Measurements from ENCODE around the gene PRF1. TPM values are rescaled to one million over a fixed set of nuclear protein-coding genes. Genes with fewer than 3 reads are reported as not detected.
"Not testable (repeated sequence)": the region's sequence is repeated elsewhere in the genome, so short reads cannot be mapped to it uniquely, and the experiment has no call there.

The PRF1 gene
- total RNA-seq, 1 donor from 2014 or later = not detected

DNA sequence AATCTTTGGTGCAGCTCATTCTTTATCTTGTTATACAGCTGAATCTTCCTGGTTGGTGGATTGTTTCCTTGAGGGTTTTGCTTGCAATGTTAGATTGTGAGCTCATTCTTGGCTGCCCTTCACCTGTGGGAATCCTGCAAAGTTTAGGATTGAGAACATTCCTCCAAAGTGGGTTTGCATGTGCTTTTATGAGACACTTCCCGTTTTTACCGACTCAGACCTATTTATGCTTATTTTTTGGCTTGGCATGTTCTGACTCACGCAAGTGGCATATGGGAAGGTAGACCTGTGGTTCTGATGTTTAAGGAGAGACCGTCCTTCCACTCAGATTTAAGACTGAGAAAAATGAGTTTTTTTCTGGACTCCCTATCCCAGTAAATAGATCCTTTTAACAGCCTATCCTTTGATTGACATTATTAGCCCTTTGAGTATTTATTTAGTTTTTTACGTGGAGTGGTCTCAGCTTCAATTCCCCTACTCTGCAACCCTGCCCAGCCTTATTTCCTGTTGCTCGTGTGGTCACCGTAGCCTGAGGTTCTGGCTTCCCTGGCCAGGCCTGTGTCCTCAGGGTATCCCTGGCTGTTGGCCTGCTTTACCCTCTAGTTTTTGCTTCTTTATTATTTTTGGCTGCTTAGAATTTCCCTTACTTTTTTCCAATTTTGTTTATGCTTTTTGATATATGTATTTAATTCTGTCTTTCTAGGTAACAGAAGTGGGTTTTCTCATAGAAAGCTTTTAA lies 13.4 kb upstream of the PRF1 start:
- peaks cover 12% of the 10 kb centered on the region for H3K4me1 Mint-ChIP-seq (ENCODE audit: unreplicated experiment)
- peaks cover 15% of the 10 kb centered on the region for H3K9me3 Mint-ChIP-seq (ENCODE audit: unreplicated experiment)
- peaks cover 4% of the 10 kb centered on the region for H3K36me3 Mint-ChIP-seq (ENCODE audit: unreplicated experiment)
- TF ChIP-seq CTCF (IDR thresholded peaks at IDR 0.05) = no peak
- H3K4me3 Mint-ChIP-seq (ENCODE audit: unreplicated experiment) = no peak overlapping the region
- H3K27me3 Mint-ChIP-seq (ENCODE audit: unreplicated experiment) = peaks cover 23% of the 10 kb centered on the region
- H3K27ac Mint-ChIP-seq (ENCODE audit: unreplicated experiment) = peak overlapping the region; percentile 42
- no peak for DNase-seq (ENCODE audit: extremely low spot score, unreplicated experiment)

DNA sequence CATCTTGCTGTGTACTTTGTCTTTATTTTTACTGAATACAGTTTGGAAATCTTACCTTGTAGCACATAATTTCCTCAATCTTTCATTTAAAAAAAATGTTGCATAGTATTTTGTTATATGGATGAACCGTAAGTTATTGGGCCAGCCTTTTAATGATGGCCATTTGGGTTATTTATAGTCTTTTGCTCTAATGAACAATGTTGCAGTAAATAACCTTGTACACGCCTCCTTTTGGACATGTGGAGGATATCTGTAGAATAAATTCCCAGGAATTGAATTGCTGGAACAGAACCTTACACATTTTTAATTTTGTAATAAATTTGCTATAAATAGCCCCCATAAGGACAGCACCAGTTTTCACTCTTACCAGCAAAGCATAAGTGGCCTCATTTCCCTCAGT lies 12.7 kb upstream of the PRF1 start:
- peaks cover 25% of the 10 kb centered on the region for H3K27me3 Mint-ChIP-seq (ENCODE audit: unreplicated experiment)
- no peak for TF ChIP-seq CTCF (IDR thresholded peaks at IDR 0.05)
- no peak overlapping the region for H3K27ac Mint-ChIP-seq (ENCODE audit: unreplicated experiment)
- peaks cover 4% of the 10 kb centered on the region for H3K36me3 Mint-ChIP-seq (ENCODE audit: unreplicated experiment)
- no peak for DNase-seq (ENCODE audit: extremely low spot score, unreplicated experiment)
- no peak overlapping the region for H3K4me3 Mint-ChIP-seq (ENCODE audit: unreplicated experiment)
- H3K4me1 Mint-ChIP-seq (ENCODE audit: unreplicated experiment) = peaks cover 12% of the 10 kb centered on the region
- peaks cover 8% of the 10 kb centered on the region for H3K9me3 Mint-ChIP-seq (ENCODE audit: unreplicated experiment)

GRCh38 chr10:70614364-70614763 lies 11.8 kb upstream of the PRF1 start:
- Mint-ChIP-seq H3K27me3 (ENCODE audit: unreplicated experiment) (peaks cover 25% of the 10 kb centered on the region), H3K4me1 (ENCODE audit: unreplicated experiment) (peaks cover 12% of the 10 kb centered on the region)
- H3K9me3 Mint-ChIP-seq (ENCODE audit: unreplicated experiment); H3K4me3 Mint-ChIP-seq (ENCODE audit: unreplicated experiment); DNase-seq (ENCODE audit: extremely low spot score, unreplicated experiment); H3K27ac Mint-ChIP-seq (ENCODE audit: unreplicated experiment); H3K36me3 Mint-ChIP-seq (ENCODE audit: unreplicated experiment): not testable (repeated sequence)

DNA sequence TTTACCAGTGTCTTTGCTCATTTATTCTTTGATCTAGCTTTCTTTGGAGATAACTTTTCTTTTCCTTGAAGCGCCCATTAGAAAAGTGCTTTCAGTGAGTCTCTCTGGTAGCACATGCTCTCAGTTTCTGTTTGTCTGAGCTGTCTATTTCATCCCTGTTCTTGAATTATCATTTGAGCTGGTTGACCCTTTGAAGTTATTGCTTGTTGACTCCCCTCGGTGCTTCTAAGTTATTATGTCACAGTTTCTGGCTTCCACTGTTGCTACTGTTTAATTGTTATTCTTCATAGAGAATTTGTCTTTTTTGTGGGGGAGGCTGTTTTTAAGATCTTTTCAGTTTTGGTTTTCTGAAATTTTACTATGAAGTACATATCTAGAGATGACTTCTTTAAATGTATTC lies 11.4 kb upstream of the PRF1 start:
- Mint-ChIP-seq H3K36me3 (ENCODE audit: unreplicated experiment) (no peaks in the 10 kb centered on the region), H3K27ac (ENCODE audit: unreplicated experiment) (no peak overlapping the region), H3K4me1 (ENCODE audit: unreplicated experiment) (peaks cover 12% of the 10 kb centered on the region), H3K9me3 (ENCODE audit: unreplicated experiment) (no peaks in the 10 kb centered on the region), H3K27me3 (ENCODE audit: unreplicated experiment) (peaks cover 25% of the 10 kb centered on the region), H3K4me3 (ENCODE audit: unreplicated experiment) (no peak overlapping the region)
- DNase-seq (ENCODE audit: extremely low spot score, unreplicated experiment) = no peak
- no peak for TF ChIP-seq CTCF (IDR thresholded peaks at IDR 0.05)

DNA sequence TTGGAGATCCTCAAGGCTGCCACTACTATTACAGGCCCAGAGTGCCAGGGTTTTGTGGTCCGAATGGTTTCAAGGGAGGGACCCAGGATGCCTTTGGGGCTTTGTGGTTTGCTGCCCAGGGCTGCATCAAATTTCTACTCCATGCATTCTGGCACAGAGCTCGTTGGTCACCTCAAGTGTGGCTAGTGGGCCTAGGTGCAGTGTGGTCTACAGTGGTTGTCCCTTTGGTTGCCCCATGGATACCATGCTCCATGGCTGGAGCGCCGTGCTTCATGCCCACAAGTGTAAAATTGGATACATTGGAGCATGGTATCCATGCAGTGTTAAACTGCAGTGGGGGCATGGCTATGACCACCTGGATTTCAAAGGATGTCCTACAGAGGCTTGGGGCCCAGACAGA lies 5.4 kb upstream of the PRF1 start:
- H3K9me3 Mint-ChIP-seq (ENCODE audit: unreplicated experiment) = no peaks in the 10 kb centered on the region
- no peak for DNase-seq (ENCODE audit: extremely low spot score, unreplicated experiment)
- H3K27ac Mint-ChIP-seq (ENCODE audit: unreplicated experiment) = no peak overlapping the region
- H3K4me1 Mint-ChIP-seq (ENCODE audit: unreplicated experiment) = no peaks in the 10 kb centered on the region
- peaks cover 13% of the 10 kb centered on the region for H3K27me3 Mint-ChIP-seq (ENCODE audit: unreplicated experiment)
- H3K36me3 Mint-ChIP-seq (ENCODE audit: unreplicated experiment) = no peaks in the 10 kb centered on the region
- no peak for TF ChIP-seq CTCF (IDR thresholded peaks at IDR 0.05)
- H3K4me3 Mint-ChIP-seq (ENCODE audit: unreplicated experiment) = no peak overlapping the region
